Lower leg skin (tissue), 3 donors: ENCODE measurements around the gene SELENOS.

ENCODE experiments used
- POLR2A ChIP-seq, 2 donors: fragments of 450-650 bp; IDR thresholded peaks; one replicate each; pipeline ENCODE4 v1.6.1; 2016 to 2017; ENCODE audit warnings: antibody characterized with exemption in 2 of 2, mild to moderate bottlenecking in 1 of 2, moderate library complexity in 1 of 2
- TF ChIP-seq, protein P1 (sequence below), 3 donors: fragments of 450-650 bp; IDR thresholded peaks; one replicate each; pipeline ENCODE4 v1.5.1; 2016; ENCODE audit warnings: antibody characterized with exemption in 3 of 3, mild to moderate bottlenecking in 3 of 3, moderate library complexity in 2 of 3

GRCh38 chr15:101308604-101309435, 31.5 kb upstream of the SELENOS start:
- TF ChIP-seq, protein P1, sequence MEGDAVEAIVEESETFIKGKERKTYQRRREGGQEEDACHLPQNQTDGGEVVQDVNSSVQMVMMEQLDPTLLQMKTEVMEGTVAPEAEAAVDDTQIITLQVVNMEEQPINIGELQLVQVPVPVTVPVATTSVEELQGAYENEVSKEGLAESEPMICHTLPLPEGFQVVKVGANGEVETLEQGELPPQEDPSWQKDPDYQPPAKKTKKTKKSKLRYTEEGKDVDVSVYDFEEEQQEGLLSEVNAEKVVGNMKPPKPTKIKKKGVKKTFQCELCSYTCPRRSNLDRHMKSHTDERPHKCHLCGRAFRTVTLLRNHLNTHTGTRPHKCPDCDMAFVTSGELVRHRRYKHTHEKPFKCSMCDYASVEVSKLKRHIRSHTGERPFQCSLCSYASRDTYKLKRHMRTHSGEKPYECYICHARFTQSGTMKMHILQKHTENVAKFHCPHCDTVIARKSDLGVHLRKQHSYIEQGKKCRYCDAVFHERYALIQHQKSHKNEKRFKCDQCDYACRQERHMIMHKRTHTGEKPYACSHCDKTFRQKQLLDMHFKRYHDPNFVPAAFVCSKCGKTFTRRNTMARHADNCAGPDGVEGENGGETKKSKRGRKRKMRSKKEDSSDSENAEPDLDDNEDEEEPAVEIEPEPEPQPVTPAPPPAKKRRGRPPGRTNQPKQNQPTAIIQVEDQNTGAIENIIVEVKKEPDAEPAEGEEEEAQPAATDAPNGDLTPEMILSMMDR (IDR thresholded peaks at IDR 0.05) = no peak
- no peak for TF ChIP-seq POLR2A (IDR thresholded peaks at IDR 0.05)
